Measurements from ENCODE around the gene ZFAND3.
"Not testable (repeated sequence)": the region's sequence is repeated elsewhere in the genome, so short reads cannot be mapped to it uniquely, and the experiment has no call there.

Gene ZFAND3

DNA sequence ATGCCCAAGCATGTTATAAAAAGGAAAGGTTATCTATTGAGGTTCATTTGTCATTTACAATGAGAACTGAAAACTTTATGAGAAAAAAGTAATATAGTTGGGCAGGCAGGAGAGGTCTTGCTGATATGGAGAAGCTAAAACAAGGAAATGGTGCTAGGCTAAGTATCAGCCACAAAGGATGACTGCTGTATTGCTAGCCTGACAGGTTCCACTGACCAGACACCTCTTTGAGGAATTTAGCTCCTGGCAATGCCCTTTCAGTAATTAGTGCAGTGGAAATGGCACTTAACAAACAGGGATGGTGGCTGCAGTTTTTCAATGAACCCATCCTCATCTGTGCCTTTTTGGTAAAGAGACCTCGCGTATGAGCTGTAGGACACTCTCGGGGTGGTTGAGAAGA is 284.4 kb downstream of the ZFAND3 start:
- no peak for DNase-seq

- no peak for DNase-seq
Measured at GRCh38 chr6:38105066-38105465, 285.5 kb downstream of the ZFAND3 start.

- DNase-seq, result no peak
Measured at GRCh38 chr6:38107073-38107472, 287.5 kb downstream of the ZFAND3 start.

DNA sequence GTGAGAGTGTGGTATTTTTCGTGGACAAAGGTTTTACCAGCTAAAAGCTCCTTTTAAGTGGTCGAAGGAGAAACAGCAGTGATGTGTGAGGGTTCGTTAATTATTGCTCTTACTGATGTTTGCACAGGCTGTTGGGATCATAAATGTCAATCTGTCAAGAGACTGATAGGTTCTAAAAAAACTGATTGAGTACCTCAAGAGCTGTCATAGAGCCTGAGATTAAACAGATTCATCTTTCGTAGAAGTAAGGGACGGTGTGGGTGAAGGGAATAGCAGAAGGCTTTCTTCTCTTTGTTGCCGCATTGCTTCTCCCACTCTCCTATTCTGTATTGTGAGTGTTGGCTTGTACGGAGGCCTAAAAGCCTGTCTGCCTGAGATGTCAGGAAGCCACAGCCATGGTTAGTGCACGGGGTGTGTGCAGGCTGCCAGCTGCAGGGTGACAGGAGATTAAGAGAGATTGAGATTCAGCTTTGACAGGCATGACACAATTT is 291.0 kb downstream of the ZFAND3 start:
- DNase-seq, result peak; percentile 5

DNA sequence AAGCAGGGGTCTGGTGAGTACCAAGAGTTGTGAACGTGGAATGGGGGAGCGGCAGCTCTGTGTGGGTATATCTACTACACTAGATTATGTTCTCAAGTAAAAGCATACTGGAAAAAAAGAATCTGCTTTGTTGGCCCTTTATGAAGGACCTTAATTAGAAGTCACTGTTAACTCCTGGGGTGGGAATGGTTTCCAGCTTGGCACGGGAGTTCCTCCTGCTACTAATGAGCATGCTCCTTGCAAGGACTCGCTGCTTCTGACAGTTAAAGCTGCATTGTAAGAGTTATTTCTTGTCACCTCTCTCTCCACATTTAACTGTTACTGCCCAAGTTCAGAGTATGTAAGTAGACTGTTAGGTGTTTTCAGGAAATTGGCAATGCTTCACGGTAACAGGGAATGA is 292.7 kb downstream of the ZFAND3 start:
- no peak for DNase-seq

DNA sequence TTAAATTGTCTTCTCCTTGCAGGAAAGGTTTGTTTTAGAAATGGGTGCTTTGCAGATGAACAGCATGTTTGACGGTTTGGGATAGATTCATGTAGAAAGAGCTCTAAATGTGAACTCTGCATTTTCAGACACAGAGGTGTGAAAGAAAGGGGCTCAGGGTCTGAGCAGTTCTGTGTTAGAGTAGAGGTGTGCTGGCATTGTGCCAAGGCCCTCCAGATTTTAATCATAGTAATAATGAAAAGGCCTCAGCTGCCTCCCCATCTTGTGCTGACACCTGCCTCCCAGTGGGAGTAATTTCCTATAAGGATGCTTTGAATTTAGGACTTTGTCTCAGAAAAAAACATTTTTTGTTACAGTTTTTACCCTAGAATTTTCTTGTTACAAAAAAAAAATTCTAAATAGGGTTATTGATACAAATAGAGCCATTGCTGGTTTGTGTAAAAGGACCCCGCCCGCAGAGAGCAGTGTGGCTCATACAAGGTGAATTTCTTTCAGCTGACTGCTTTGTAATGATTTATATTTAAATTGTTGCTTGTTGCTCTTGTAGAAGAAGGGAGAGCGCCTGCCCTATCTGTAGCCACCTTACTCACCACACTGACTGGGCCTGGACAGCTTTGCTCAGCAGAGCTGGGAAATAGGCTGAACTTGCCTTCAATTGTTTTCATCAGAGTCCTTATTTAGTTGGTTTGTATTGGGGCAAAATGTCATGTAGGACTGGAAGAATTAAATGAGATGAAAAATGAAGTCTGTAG is 294.5 kb downstream of the ZFAND3 start:
- no peak for DNase-seq

GRCh38 chr6:38114976-38115625 is 295.6 kb downstream of the ZFAND3 start:
- DNase-seq, result no peak

GRCh38 chr6:38115626-38116008 is 296.1 kb downstream of the ZFAND3 start:
- no peak for DNase-seq

DNA sequence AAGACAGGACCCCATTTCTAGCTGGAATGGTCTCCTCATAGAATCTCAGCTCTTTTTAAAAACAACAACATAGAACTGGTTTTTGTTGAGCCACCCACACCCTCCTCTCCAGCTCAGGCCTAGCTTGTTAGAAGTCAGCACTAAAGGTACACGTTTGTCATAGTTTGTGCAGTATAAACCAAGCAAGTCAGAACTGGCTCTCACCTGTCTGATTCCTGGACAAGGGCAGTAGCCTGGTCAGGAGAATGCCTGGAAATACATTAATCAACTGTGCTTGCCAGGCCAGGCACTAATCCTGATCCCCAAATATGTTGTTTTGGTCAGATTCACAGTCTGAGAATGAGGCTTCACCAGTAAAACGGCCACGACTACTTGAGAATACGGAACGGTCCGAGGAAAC is 296.7 kb downstream of the ZFAND3 start:
- DNase-seq, result no peak

GRCh38 chr6:38117281-38117680 is 297.8 kb downstream of the ZFAND3 start:
- DNase-seq, result no peak

DNA sequence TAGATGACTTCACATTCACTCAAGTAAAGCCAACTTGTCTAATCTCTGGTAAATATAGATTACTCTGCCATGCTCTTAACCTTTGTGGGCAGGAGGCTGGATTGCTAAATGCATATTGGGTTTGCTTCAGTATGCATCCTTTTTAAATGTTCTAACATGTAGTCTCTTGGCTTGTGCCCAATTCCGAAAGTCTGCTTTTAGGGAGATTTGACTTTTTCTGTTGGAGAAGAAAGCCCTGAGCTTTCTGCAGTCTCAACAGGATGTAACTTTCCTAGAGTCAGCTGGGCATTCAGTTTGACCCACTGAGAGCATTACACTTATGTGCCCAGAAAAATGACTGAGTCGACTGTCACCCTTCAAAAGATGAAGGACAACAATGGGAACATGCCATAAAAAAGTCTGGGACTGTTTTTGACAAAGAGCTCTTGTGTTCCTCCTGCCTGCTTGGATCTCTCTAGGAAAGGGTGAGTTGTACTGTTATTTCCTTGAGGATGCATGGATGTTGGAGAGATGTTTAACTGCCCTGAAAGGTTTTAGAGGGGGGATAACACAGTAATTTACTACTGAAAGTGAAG is 299.4 kb downstream of the ZFAND3 start:
- DNase-seq, result no peak

DNA sequence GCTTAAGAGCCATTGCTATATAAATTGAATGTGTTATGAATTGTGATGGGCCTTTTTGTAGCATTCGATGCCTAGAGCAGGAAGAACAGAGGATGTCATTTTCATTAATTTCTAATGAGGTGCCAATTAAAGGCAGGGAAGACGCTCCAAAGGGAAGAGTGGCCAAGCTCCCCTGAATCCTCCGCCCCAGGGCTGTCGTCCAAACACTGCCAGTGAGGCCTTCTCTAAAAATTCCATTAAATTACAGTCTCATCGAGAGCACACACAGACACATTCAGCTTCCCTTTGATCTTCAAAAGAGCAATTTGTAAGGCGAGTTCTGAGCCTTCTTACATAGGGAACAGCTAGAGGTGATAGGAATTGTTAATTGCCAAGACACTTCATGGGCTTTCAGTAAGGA is 300.0 kb downstream of the ZFAND3 start:
- no peak for DNase-seq

GRCh38 chr6:38124224-38124926 is 304.8 kb downstream of the ZFAND3 start:
- DNase-seq, result not testable (repeated sequence)

- no peak for DNase-seq
Measured at GRCh38 chr6:38127284-38127683, 307.8 kb downstream of the ZFAND3 start.

- DNase-seq, result no peak
Measured at GRCh38 chr6:38131527-38131965, 312.0 kb downstream of the ZFAND3 start.

DNA sequence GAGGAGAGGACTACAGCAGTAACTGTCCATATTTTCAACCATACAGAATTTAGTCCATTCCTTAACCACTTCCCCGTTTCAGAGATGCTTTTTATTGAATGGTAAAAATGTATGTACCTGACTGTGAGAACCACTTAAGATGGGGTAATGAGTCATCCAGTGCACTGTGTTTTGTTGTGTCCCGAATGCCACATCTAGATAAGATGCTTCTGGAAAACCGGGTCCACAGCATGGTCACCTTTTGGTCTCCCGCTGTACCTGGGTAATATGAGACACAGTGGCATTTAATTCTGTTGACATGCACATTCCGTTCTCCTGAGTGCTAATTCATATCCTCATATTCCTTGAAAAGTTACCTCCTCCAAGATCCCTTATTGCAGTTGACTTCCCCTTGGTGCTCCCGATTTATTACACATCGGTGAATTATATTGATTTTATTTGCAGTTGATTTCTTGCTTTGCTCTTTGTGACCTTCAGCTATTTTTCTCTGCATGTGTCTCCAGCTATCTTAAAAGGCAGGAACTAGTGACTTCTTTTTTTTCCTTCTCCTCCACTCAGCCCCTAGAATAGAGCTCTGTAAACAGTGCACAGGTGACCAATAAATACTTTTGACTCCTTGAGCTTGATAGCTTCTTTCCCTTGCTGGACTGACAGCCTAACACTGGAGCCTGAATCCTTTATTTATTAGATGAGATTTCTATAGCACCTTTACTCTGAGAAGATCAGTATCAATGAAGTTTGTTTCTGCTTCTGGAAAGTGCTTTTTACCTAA is 314.6 kb downstream of the ZFAND3 start:
- no peak for DNase-seq

DNA sequence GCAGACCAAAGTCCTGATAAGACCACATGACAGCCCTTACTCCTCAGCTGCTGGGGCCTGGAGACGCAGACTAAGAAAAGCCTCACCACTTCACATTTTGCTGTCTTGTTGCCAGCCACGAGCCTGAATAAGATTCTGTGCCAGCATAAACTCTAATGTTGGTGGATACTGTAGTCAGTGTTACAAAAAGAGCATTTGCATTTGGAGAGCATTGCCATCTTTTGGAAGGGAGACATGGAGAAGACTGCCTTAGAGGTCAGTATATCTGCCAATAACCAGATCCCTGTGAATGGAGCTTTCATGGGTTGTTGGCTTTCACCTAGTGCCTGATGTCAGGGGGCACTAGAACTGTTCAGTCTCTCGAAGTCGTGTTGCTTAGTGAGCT is 315.2 kb downstream of the ZFAND3 start:
- no peak for DNase-seq

- no peak for DNase-seq
Measured at GRCh38 chr6:38136547-38136946, 317.0 kb downstream of the ZFAND3 start.

GRCh38 chr6:38137608-38138265 is 318.2 kb downstream of the ZFAND3 start:
- no peak for DNase-seq

DNA sequence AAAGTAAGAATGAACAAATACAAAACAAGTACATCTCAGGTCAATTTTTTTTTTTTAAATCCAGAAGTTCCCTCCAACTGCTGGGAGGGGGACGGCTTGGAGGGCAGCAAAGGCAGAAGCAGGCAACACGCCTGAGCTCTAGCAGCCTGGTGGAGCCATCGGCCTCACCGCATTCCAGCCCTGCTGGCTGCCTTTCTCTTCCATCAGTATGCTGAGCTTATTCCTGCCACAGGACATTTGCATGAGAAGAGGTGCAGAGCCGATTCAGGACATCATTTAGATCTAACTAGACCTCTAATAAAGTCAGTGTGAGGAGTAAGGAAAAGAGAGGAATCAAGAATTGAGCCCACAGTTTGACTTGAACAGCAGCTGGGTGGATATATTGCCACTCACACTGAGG is 318.8 kb downstream of the ZFAND3 start:
- DNase-seq, result no peak

DNA sequence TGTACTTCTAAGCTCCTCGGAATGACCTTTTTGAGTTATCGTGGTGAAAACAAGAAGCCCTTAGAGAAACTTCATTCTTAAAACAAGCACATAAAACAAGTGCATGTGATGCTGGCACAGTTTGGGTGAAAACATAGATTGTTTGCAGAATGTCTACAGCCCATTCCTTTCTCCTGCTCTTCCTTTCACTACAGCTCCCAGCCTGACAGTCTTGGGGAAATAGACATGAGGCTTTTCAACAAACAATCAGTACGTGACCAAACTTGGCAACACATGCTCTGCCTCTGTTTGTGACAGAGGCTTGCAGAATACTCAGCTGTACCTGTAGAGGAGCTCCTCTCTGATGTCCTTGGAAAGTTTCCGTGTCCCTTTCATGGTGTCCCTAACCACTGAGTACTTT is 321.6 kb downstream of the ZFAND3 start:
- no peak for DNase-seq

DNA sequence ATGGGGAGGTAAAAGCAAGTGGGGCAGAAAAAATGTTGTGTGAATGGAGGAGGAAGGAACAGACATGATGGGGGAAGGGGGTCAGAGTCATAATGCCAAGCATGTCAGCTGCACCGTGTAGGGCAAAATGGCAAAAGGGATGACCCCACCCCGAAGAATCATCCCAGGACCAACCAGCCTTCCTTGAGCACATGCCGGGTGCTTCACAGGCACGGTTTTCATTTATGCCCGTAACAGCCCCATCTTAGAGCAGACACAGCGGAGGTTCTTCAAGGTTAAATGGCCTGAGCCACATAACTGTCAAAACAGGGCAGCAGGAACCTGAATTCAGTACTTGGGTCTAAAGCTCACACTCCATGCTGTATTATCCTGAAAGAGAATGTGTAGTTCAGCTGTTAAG is 322.2 kb downstream of the ZFAND3 start:
- DNase-seq, result no peak

All from hematopoietic multipotent progenitor cell treated with erythropoietin and hydrocortisone succinate and interleukin-3 and kit ligand, for 8 days (in vitro differentiated cells).